ENCODE data around the gene PPP1R12A.

- TF ChIP-seq CTCF (conservative IDR thresholded peaks at IDR 0.05; ENCODE audit: low read length) = no peak
- TF ChIP-seq EZH2phosphoT487 (IDR thresholded peaks at IDR 0.05; ENCODE audit: borderline replicate concordance, low read depth, low read length) = no peak
These were observed 50.4 kb downstream of the PPP1R12A start for GRCh38 chr12:79884401-79885006.
